AG20443 (cell line): Measurements from ENCODE around the gene MAML3.
"Not testable (repeated sequence)": the region's sequence is repeated elsewhere in the genome, so short reads cannot be mapped to it uniquely, and the experiment has no call there.

ENCODE experiments used
- DNase-seq: peaks from one replicate; pipeline ENCODE4 v3.0.0; 2012; ENCODE audit warnings: low spot score, mixed read lengths

The MAML3 gene

GRCh38 chr4:139961344-139961946 lies 192.5 kb downstream of the MAML3 start:
- no peak for DNase-seq

DNA sequence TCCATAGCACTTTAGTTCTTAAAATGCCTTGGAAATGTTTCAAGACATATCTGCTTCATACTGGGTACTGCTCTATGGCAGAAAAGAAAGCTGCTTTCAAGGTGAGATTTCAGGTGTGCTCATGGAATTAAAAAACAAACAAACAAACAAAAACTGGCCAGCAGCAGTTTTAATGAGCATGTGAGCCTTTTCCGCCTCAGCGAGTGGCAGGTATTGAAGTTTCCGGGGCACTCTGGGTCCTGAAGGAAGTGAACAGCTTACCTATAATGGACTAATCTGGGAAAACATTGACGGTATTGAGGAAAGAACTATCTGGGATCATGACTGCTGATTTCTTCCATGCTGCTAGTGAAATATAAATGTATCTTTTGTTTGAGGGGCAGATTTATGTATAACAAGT lies 194.6 kb downstream of the MAML3 start:
- no peak for DNase-seq

GRCh38 chr4:139958739-139959098 lies 195.3 kb downstream of the MAML3 start:
- no peak for DNase-seq

- DNase-seq = no peak
Measured at GRCh38 chr4:139957986-139958738, 195.8 kb downstream of the MAML3 start.

- no peak for DNase-seq
Measured at GRCh38 chr4:139957065-139957464, 196.9 kb downstream of the MAML3 start.

GRCh38 chr4:139956507-139957017 lies 197.4 kb downstream of the MAML3 start:
- no peak for DNase-seq

- no peak for DNase-seq
Measured at GRCh38 chr4:139955600-139955999, 198.4 kb downstream of the MAML3 start.

- DNase-seq = no peak
Measured at GRCh38 chr4:139954512-139954911, 199.5 kb downstream of the MAML3 start.

DNA sequence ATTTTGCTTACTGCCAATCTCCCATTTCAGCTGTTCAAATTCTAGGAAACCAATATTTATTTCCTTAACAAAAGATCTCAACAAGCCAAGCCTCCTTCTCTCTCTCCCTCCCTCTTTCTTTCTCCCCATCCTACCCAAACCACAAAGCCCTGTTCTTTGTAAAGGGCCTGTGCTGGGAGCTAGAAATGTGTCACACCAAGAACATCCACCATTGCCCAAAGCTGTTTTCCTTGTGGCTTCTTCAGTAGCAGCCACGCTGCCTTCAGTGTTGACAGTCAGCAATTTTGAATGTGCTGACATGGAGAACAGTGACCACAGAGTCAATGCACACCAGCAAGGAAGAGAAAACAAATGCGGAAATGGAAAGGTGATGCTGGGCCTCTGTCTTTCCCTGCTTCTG lies 203.0 kb downstream of the MAML3 start:
- DNase-seq = peak; percentile 44

- DNase-seq = peak; percentile 27
Measured at GRCh38 chr4:139950568-139950967, 203.4 kb downstream of the MAML3 start.

GRCh38 chr4:139944916-139945315 lies 209.1 kb downstream of the MAML3 start:
- not testable (repeated sequence) for DNase-seq

- DNase-seq = no peak
Measured at GRCh38 chr4:139943277-139943676, 210.7 kb downstream of the MAML3 start.

DNA sequence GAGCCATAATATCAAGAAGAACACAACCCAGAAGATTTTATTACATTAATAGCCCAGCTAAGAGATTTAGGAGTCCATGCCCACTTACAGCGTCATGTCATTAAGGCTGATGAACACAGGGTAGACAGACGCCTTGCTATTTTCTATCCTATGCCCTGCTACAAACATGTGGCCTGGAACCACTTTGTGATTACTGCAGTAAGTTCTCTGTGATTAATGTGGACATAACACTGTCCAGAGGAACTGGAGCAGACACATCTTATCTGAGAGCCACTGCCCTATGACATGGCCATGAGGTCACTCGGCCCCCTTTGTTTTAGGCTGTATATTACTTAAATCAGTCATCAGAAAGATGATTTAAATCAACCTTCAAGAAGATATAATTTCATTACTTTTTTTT lies 211.7 kb downstream of the MAML3 start:
- DNase-seq = no peak

GRCh38 chr4:139940600-139940999 lies 213.4 kb downstream of the MAML3 start:
- no peak for DNase-seq

- no peak for DNase-seq
Measured at GRCh38 chr4:139938414-139938813, 215.6 kb downstream of the MAML3 start.

DNA sequence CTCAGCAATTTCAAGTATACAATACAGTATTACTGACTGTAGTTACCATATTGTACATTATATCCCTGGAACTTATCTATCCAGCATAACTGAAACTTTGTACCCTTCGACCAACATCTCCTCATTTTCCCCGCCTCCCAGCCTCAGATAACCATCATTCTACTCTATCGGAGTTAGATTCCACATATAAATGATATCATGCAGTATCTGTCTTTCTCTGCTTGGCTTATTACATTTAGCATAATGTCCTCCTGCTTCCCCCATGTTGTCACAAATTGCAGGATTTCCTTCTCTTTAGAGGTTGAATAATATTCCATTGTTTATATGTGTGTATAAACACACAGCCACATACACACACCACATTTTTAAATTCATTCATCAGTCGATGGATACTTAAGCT lies 218.1 kb downstream of the MAML3 start:
- DNase-seq = no peak

GRCh38 chr4:139934708-139935195 lies 219.2 kb downstream of the MAML3 start:
- DNase-seq = no peak

GRCh38 chr4:139934057-139934707 lies 219.8 kb downstream of the MAML3 start:
- DNase-seq = peak; percentile 55

GRCh38 chr4:139933541-139933940 lies 220.4 kb downstream of the MAML3 start:
- DNase-seq = no peak

GRCh38 chr4:139933104-139933503 lies 220.9 kb downstream of the MAML3 start:
- no peak for DNase-seq

DNA sequence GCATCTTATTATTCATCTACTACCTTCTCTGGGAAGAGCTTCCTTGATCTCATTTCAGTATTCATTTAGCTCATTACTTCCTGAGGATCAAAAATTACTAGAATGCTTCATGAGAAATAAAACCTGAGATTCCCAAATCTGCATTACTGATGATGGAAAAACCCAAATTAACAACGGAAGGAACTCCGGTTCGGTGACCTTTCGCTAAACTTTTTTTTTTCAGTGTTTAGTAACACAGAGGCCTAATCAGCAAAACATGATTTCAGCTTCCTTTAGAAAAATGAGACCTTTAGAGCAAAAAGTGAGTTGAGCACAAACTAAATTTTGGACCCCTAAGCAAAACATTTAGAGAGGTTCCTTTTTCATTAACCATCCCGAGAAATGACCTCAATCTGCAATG lies 229.2 kb downstream of the MAML3 start:
- no peak for DNase-seq

- peak; percentile 28 for DNase-seq
Measured at GRCh38 chr4:139922406-139923024, 231.5 kb downstream of the MAML3 start.
